Chondrocyte (in vitro differentiated cells): ENCODE results near the gene PRSS21. TPM values are rescaled to one million over a fixed set of nuclear protein-coding genes. Genes with fewer than 3 reads are reported as not detected.

Experiments used
- DNase-seq: peaks from one replicate; pipeline ENCODE4 v3.0.0; 2021; ENCODE audit warnings: mixed read lengths, low spot score
- H3K27ac Mint-ChIP-seq: one replicate; pipeline ENCODE4 v1.8.0; 2021; ENCODE audit warnings: mild to moderate bottlenecking, moderate library complexity, mixed read lengths; ENCODE audit not compliant: unreplicated experiment
- H3K27me3 Mint-ChIP-seq: 2 replicates; pipeline ENCODE4 v1.8.0; 2021; ENCODE audit warnings: low read depth, mixed read lengths
- H3K36me3 Mint-ChIP-seq: 2 replicates; pipeline ENCODE4 v1.8.0; 2021; ENCODE audit warnings: low read depth, mixed read lengths
- H3K4me1 Mint-ChIP-seq: 2 replicates; pipeline ENCODE4 v1.8.0; 2021; ENCODE audit warnings: low read depth, mild to moderate bottlenecking, mixed read lengths
- H3K4me3 Mint-ChIP-seq: one replicate; pipeline ENCODE4 v1.8.0; 2021; ENCODE audit warnings: mild to moderate bottlenecking, moderate library complexity, mixed read lengths; ENCODE audit not compliant: unreplicated experiment
- H3K9me3 Mint-ChIP-seq: 2 replicates; pipeline ENCODE4 v1.8.0; 2021; ENCODE audit warnings: low read depth, mixed read lengths
- CTCF ChIP-seq: fragments of 200-600 bp; sonication (generic); IDR thresholded peaks from 2 replicates; pipeline ENCODE4 v1.5.0; 2021; ENCODE audit warnings: antibody characterized with exemption, mild to moderate bottlenecking, moderate library complexity
- total RNA-seq: library from RNA; stranded (reverse); gene quantifications from 3 replicates; pipeline ENCODE4 v1.2.1, GENCODE V29; 2021

Gene PRSS21
- total RNA-seq, 1 donor from 2014 or later, result not detected

- H3K4me1 Mint-ChIP-seq, result no peaks in the 10 kb centered on the region
- TF ChIP-seq CTCF, result no peak
- DNase-seq, result no peak
- H3K27me3 Mint-ChIP-seq, result peaks cover 5% of the 10 kb centered on the region
- no peak overlapping the region for H3K4me3 Mint-ChIP-seq
- peaks cover 3% of the 10 kb centered on the region for H3K36me3 Mint-ChIP-seq
- no peak overlapping the region for H3K27ac Mint-ChIP-seq
- peaks cover 16% of the 10 kb centered on the region for H3K9me3 Mint-ChIP-seq
These were observed 17.2 kb upstream of the PRSS21 start for GRCh38 chr16:2799859-2800226.

GRCh38 chr16:2803545-2804195, 13.4 kb upstream of the PRSS21 start:
- DNase-seq, result no peak
- Mint-ChIP-seq H3K27me3 (peaks cover 24% of the 10 kb centered on the region), H3K27ac (no peak overlapping the region), H3K4me1 (no peaks in the 10 kb centered on the region), H3K36me3 (peaks cover 3% of the 10 kb centered on the region), H3K4me3 (no peak overlapping the region), H3K9me3 (peaks cover 22% of the 10 kb centered on the region)
- no peak for TF ChIP-seq CTCF

- Mint-ChIP-seq H3K9me3 (peaks cover 32% of the 10 kb centered on the region), H3K36me3 (peaks cover 5% of the 10 kb centered on the region), H3K4me3 (no peak overlapping the region), H3K27me3 (peaks cover 34% of the 10 kb centered on the region), H3K27ac (no peak overlapping the region), H3K4me1 (no peaks in the 10 kb centered on the region)
- TF ChIP-seq CTCF, result no peak
- DNase-seq, result peak; percentile 61
These were observed 12.3 kb upstream of the PRSS21 start for GRCh38 chr16:2804728-2805127.

- Mint-ChIP-seq H3K27ac (no peak overlapping the region), H3K36me3 (peaks cover 5% of the 10 kb centered on the region), H3K4me3 (no peak overlapping the region), H3K27me3 (peaks cover 43% of the 10 kb centered on the region), H3K9me3 (peaks cover 32% of the 10 kb centered on the region), H3K4me1 (no peaks in the 10 kb centered on the region)
- peak; percentile 41 for DNase-seq
- TF ChIP-seq CTCF, result no peak
These were observed 10.8 kb upstream of the PRSS21 start for GRCh38 chr16:2806286-2806685.

- peak; percentile 48 for DNase-seq
- H3K4me3 Mint-ChIP-seq, result no peak overlapping the region
- H3K36me3 Mint-ChIP-seq, result peaks cover 5% of the 10 kb centered on the region
- no peak overlapping the region for H3K27ac Mint-ChIP-seq
- peaks cover 47% of the 10 kb centered on the region for H3K27me3 Mint-ChIP-seq
- no peak for TF ChIP-seq CTCF
- peaks cover 29% of the 10 kb centered on the region for H3K9me3 Mint-ChIP-seq
- H3K4me1 Mint-ChIP-seq, result no peaks in the 10 kb centered on the region
These were observed 8.9 kb upstream of the PRSS21 start for GRCh38 chr16:2808181-2808580.
